MM.1S (cell line): Measurements from ENCODE around the gene ABHD12.
A peak's percentile ranks its signal among the peaks of the same experiment; 100 is the strongest.

Experiments
- DNase-seq: peaks from one replicate; pipeline ENCODE4 v3.0.0-alpha.2; 2015
- H2AFZ ChIP-seq: fragments of 300-600 bp; sonication (generic); 2 replicates; pipeline ENCODE4 v1.6.0; 2016; ENCODE audit warnings: antibody characterized with exemption, low read length
- H3F3A ChIP-seq: fragments of 300-600 bp; sonication (generic); 2 replicates; pipeline ENCODE4 v1.6.1; 2016; ENCODE audit warnings: mild to moderate bottlenecking, antibody characterized with exemption, low read length, moderate library complexity, mixed read lengths; ENCODE audit not compliant: insufficient read depth
- H3K27ac ChIP-seq: fragments of 300-600 bp; sonication (generic); 2 replicates; pipeline ENCODE4 v1.5.1; 2016; ENCODE audit warnings: mild to moderate bottlenecking, low read length
- H3K27me3 ChIP-seq: fragments of 300-600 bp; sonication (generic); replicated peaks from 2 replicates; pipeline ENCODE4 v1.6.0; 2016; ENCODE audit warnings: low read length; ENCODE audit not compliant: insufficient read depth
- H3K36me3 ChIP-seq: fragments of 300-600 bp; sonication (generic); replicated peaks from 2 replicates; pipeline ENCODE4 v1.6.1; 2016; ENCODE audit warnings: mild to moderate bottlenecking, low read length, mixed read lengths; ENCODE audit not compliant: insufficient read depth
- H3K4me1 ChIP-seq: fragments of 300-600 bp; sonication (generic); 2 replicates; pipeline ENCODE4 v1.6.1; 2016; ENCODE audit warnings: low read length, mixed read lengths
- H3K4me2 ChIP-seq: fragments of 300-600 bp; sonication (generic); 2 replicates; pipeline ENCODE4 v1.6.0; 2016; ENCODE audit warnings: low read depth, low read length
- H3K4me3 ChIP-seq: fragments of 300-600 bp; sonication (generic); 2 replicates; pipeline ENCODE4 v1.5.1; 2016; ENCODE audit warnings: low read length, mixed read lengths
- H3K79me2 ChIP-seq: fragments of 300-600 bp; sonication (generic); 2 replicates; pipeline ENCODE4 v1.6.1; 2016; ENCODE audit warnings: mixed run types, low read length, mixed read lengths
- H3K9ac ChIP-seq: fragments of 300-600 bp; sonication (generic); 2 replicates; pipeline ENCODE4 v1.6.1; 2016; ENCODE audit warnings: low read length, mixed read lengths
- H3K9me2 ChIP-seq: fragments of 300-600 bp; sonication (generic); replicated peaks from 2 replicates; pipeline ENCODE4 v1.6.1; 2016; ENCODE audit warnings: mild to moderate bottlenecking, low read length, mixed read lengths; ENCODE audit not compliant: insufficient read depth
- H3K9me3 ChIP-seq: fragments of 300-600 bp; sonication (generic); replicated peaks from 2 replicates; pipeline ENCODE4 v1.6.1; 2016; ENCODE audit warnings: mild to moderate bottlenecking, low read length, mixed read lengths; ENCODE audit not compliant: insufficient read depth
- H4K20me1 ChIP-seq: fragments of 300-600 bp; sonication (generic); 2 replicates; pipeline ENCODE4 v1.6.1; 2016; ENCODE audit warnings: mild to moderate bottlenecking, low read length, moderate library complexity, mixed read lengths; ENCODE audit not compliant: insufficient read depth
- EZH2 ChIP-seq: fragments of 300-600 bp; sonication (generic); optimal IDR thresholded peaks from 2 replicates; pipeline ENCODE3; 2017; ENCODE audit warnings: low read depth, mild to moderate bottlenecking, antibody characterized with exemption, low read length, mixed read lengths
- EZH2phosphoT487 ChIP-seq: fragments of 300-600 bp; sonication (generic); IDR thresholded peaks from 2 replicates; pipeline ENCODE4 v1.6.1; 2018; ENCODE audit warnings: antibody characterized with exemption, low read length
- TF ChIP-seq, protein P1 (sequence below): fragments of 300-600 bp; sonication (generic); IDR thresholded peaks from 2 replicates; pipeline ENCODE4 v1.5.1; 2016; ENCODE audit warnings: antibody characterized with exemption, low read length, mixed read lengths

ABHD12 gene

DNA sequence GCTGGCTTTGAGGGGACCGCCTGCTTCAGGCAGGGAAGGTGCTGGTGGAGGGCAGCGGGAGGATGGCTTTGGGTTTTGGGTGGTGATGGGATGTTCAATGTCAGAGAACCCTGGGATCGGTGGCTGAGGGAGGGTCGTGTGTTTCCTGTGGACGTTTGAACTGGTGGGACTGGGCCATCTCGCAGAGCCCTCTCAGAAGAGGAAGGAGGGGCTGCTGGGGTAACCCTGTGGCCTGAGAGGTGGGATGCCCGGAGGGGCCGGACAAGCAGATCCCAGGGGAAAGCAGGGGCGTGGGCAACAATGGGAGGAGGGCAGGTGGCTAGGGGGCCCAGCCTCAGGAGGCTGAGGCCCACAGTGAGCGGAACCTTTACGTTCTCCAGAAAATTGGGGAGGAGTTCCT is 107.8 kb downstream of the ABHD12 start:
- H3K9me3 ChIP-seq = no peaks in the 10 kb centered on the region
- peak overlapping the region; percentile 60 for H3K4me2 ChIP-seq
- peak overlapping the region; percentile 26 for H3K4me3 ChIP-seq
- TF ChIP-seq EZH2 = no peak
- no peak for TF ChIP-seq EZH2phosphoT487
- TF ChIP-seq, protein P1, sequence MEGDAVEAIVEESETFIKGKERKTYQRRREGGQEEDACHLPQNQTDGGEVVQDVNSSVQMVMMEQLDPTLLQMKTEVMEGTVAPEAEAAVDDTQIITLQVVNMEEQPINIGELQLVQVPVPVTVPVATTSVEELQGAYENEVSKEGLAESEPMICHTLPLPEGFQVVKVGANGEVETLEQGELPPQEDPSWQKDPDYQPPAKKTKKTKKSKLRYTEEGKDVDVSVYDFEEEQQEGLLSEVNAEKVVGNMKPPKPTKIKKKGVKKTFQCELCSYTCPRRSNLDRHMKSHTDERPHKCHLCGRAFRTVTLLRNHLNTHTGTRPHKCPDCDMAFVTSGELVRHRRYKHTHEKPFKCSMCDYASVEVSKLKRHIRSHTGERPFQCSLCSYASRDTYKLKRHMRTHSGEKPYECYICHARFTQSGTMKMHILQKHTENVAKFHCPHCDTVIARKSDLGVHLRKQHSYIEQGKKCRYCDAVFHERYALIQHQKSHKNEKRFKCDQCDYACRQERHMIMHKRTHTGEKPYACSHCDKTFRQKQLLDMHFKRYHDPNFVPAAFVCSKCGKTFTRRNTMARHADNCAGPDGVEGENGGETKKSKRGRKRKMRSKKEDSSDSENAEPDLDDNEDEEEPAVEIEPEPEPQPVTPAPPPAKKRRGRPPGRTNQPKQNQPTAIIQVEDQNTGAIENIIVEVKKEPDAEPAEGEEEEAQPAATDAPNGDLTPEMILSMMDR = no peak
- DNase-seq = no peak
- peaks cover 13% of the 10 kb centered on the region for H3F3A ChIP-seq
- peaks cover 39% of the 10 kb centered on the region for H3K79me2 ChIP-seq
- no peak overlapping the region for H2AFZ ChIP-seq
- H3K9ac ChIP-seq = peak overlapping the region; percentile 61
- no peaks in the 10 kb centered on the region for H3K9me2 ChIP-seq
- H3K27ac ChIP-seq = peak overlapping the region; percentile 93
- H3K36me3 ChIP-seq = no peaks in the 10 kb centered on the region; the same call in 1 of the 2 replicates
- H4K20me1 ChIP-seq = no peaks in the 10 kb centered on the region
- peaks cover 26% of the 10 kb centered on the region for H3K4me1 ChIP-seq
- no peaks in the 10 kb centered on the region for H3K27me3 ChIP-seq

- Histone ChIP-seq H3K79me2 (peaks cover 39% of the 10 kb centered on the region), H4K20me1 (no peaks in the 10 kb centered on the region), H3F3A (peaks cover 13% of the 10 kb centered on the region), H3K9ac (peak overlapping the region; percentile 61), H3K27me3 (no peaks in the 10 kb centered on the region), H3K9me2 (no peaks in the 10 kb centered on the region), H3K9me3 (no peaks in the 10 kb centered on the region), H3K36me3 (no peaks in the 10 kb centered on the region; the same call in none of the 2 replicates), H3K4me3 (peak overlapping the region; percentile 26), H3K4me1 (peaks cover 25% of the 10 kb centered on the region), H3K27ac (peak overlapping the region; percentile 93), H3K4me2 (peak overlapping the region; percentile 60), H2AFZ (no peak overlapping the region)
- TF ChIP-seq, protein P1 = no peak
- TF ChIP-seq EZH2 (no peak), EZH2phosphoT487 (no peak)
- DNase-seq = peak; percentile 60
Measured at GRCh38 chr20:25282034-25282781, 108.4 kb downstream of the ABHD12 start.

DNA sequence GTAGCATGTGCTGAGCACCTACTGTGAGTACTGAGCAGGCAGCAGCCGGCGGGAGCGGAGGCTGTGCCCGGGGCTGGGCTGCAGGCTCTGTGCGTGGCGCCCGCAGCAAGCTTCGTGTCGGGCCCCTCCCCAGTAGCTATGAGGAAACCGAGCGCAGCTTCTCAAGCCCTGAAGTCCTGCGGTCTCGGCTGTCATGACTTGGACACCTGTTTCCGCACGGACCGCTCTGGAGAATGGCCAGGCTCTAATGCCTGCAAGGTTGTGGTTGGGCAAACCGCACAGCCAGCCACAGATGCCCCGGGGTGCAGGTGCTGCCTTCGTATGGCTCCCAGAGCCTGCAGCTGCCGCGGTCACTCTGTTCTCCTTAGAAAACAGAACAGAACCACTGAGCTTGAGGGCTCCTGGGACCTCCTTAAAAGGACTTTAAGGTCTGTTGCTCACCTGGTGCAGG is 109.1 kb downstream of the ABHD12 start:
- H3K9me2 ChIP-seq = no peaks in the 10 kb centered on the region
- peak; percentile 92 for DNase-seq
- H3K79me2 ChIP-seq = peaks cover 35% of the 10 kb centered on the region
- peaks cover 13% of the 10 kb centered on the region for H3F3A ChIP-seq
- peak overlapping the region; percentile 61 for H3K9ac ChIP-seq
- H3K27me3 ChIP-seq = no peaks in the 10 kb centered on the region
- peak overlapping the region; percentile 26; the same call in 1 of the 2 replicates for H3K4me3 ChIP-seq
- TF ChIP-seq EZH2 (no peak), EZH2phosphoT487 (no peak)
- TF ChIP-seq, protein P1 = no peak
- no peaks in the 10 kb centered on the region; the same call in none of the 2 replicates for H3K36me3 ChIP-seq
- peak overlapping the region; percentile 60; the same call in 1 of the 2 replicates for H3K4me2 ChIP-seq
- peaks cover 25% of the 10 kb centered on the region for H3K4me1 ChIP-seq
- no peaks in the 10 kb centered on the region for H3K9me3 ChIP-seq
- H4K20me1 ChIP-seq = no peaks in the 10 kb centered on the region
- H3K27ac ChIP-seq = peak overlapping the region; percentile 93
- no peak overlapping the region for H2AFZ ChIP-seq
